GM19023 (cell line): ENCODE data around the gene MAP3K21.

ENCODE experiments used
- ATAC-seq: cut with Tn5 transposase; IDR thresholded peaks from one replicate; pipeline ENCODE4 v1.9.1; 2021; ENCODE audit warnings: mild to moderate bottlenecking, moderate library complexity; ENCODE audit not compliant: unreplicated experiment

The MAP3K21 gene

GRCh38 chr1:233327651-233328141 lies at the start of gene MAP3K21:
Gene MAP3K21 (plus strand): TSS chr1:233327724. CDS start chr1:233328029, 305 bp downstream.
- ATAC-seq = peak; percentile 42

- no peak for ATAC-seq
Observed at GRCh38 chr1:233278631-233279030, 48.9 kb upstream of the MAP3K21 start.

- no peak for ATAC-seq
Observed at GRCh38 chr1:233279971-233280370, 47.6 kb upstream of the MAP3K21 start.

- peak; percentile 83 for ATAC-seq
Observed at GRCh38 chr1:233281711-233282581, 45.6 kb upstream of the MAP3K21 start.

GRCh38 chr1:233282582-233282886 lies 45.0 kb upstream of the MAP3K21 start:
- no peak for ATAC-seq

- no peak for ATAC-seq
Observed at GRCh38 chr1:233289676-233290075, 37.8 kb upstream of the MAP3K21 start.

- ATAC-seq = no peak
Observed at GRCh38 chr1:233290396-233291034, 37.0 kb upstream of the MAP3K21 start.

GRCh38 chr1:233293556-233294446 lies 33.7 kb upstream of the MAP3K21 start:
- ATAC-seq = no peak

- peak; percentile 16 for ATAC-seq
Observed at GRCh38 chr1:233294913-233295236, 32.6 kb upstream of the MAP3K21 start.

- ATAC-seq = peak; percentile 94
Observed at GRCh38 chr1:233295237-233295974, 32.1 kb upstream of the MAP3K21 start, which contains the start of gene PCNX2. Gene PCNX2 (minus strand): TSS chr1:233295725. CDS start chr1:233295478, 247 bp downstream.

GRCh38 chr1:233295975-233296322 lies 31.6 kb upstream of the MAP3K21 start:
- no peak for ATAC-seq

GRCh38 chr1:233299450-233299849 lies 28.1 kb upstream of the MAP3K21 start:
- ATAC-seq = no peak

- no peak for ATAC-seq
Observed at GRCh38 chr1:233300326-233300725, 27.2 kb upstream of the MAP3K21 start.

GRCh38 chr1:233304489-233305102 lies 22.9 kb upstream of the MAP3K21 start:
- no peak for ATAC-seq

- no peak for ATAC-seq
Observed at GRCh38 chr1:233313434-233314155, 13.9 kb upstream of the MAP3K21 start.

- no peak for ATAC-seq
Observed at GRCh38 chr1:233315718-233316301, 11.7 kb upstream of the MAP3K21 start.

- ATAC-seq = no peak
Observed at GRCh38 chr1:233316473-233316872, 11.1 kb upstream of the MAP3K21 start.

GRCh38 chr1:233319272-233319671 lies 8.3 kb upstream of the MAP3K21 start:
- no peak for ATAC-seq

- no peak for ATAC-seq
Observed at GRCh38 chr1:233320023-233320422, 7.5 kb upstream of the MAP3K21 start.
